Measurements from ENCODE around the gene TRIM10.

DNA sequence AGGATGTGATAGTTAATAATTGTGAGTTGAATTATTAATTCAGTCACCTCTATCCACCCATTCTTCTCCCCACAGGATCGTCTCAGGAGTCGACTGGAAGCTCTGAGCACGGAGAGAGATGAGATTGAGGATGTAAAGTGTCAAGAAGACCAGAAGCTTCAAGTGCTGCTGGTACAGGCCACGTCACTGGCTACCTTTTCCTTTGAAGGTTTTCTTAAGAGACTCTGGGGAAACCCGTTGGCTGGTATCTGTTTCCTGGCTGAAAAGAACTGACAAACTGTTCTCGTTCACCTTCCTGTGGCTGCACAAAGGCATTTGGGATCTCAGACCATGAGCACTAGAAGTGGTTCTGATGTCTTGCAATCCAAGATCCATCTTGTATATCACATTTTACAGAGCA lies 6.1 kb upstream of the TRIM10 start:
- TF ChIP-seq, protein P1, sequence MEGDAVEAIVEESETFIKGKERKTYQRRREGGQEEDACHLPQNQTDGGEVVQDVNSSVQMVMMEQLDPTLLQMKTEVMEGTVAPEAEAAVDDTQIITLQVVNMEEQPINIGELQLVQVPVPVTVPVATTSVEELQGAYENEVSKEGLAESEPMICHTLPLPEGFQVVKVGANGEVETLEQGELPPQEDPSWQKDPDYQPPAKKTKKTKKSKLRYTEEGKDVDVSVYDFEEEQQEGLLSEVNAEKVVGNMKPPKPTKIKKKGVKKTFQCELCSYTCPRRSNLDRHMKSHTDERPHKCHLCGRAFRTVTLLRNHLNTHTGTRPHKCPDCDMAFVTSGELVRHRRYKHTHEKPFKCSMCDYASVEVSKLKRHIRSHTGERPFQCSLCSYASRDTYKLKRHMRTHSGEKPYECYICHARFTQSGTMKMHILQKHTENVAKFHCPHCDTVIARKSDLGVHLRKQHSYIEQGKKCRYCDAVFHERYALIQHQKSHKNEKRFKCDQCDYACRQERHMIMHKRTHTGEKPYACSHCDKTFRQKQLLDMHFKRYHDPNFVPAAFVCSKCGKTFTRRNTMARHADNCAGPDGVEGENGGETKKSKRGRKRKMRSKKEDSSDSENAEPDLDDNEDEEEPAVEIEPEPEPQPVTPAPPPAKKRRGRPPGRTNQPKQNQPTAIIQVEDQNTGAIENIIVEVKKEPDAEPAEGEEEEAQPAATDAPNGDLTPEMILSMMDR (IDR thresholded peaks at IDR 0.05; ENCODE audit: low read depth, low read length) = no peak
- no peak for TF ChIP-seq MAX (IDR thresholded peaks at IDR 0.05; ENCODE audit: low read depth, low read length)

Data from NB4 (cell line).